ENCODE data around the gene RNU1-2.
A peak's percentile ranks its signal among the peaks of the same experiment; 100 is the strongest.
"Not testable (repeated sequence)": the region's sequence is repeated elsewhere in the genome, so short reads cannot be mapped to it uniquely, and the experiment has no call there.

The RNU1-2 gene

DNA sequence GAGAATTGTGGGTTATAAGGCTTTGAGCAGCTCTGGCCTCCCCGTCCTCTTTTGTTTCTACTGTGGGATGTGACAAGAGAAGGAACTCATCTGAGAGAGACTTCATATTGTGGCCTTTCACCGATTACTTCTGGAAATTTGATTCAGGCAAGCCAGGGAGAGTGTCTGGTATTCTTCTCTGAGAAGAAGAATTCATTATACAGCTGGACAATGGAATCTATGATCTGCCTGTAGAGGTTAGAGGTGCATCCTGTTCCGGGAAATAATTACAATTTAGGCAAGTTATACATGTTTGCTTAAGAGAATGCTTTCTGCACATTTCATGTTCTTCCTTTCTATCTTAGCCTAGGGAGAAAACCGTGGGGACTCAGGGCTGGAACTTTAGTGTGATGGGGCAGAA lies 12.8 kb upstream of the RNU1-2 start:
- POLR2A ChIA-PET (ENCODE audit: low non-redundant PET) = no interaction called here
- no peak for DNase-seq (ENCODE audit: low spot score)
- TF ChIP-seq, protein P1, sequence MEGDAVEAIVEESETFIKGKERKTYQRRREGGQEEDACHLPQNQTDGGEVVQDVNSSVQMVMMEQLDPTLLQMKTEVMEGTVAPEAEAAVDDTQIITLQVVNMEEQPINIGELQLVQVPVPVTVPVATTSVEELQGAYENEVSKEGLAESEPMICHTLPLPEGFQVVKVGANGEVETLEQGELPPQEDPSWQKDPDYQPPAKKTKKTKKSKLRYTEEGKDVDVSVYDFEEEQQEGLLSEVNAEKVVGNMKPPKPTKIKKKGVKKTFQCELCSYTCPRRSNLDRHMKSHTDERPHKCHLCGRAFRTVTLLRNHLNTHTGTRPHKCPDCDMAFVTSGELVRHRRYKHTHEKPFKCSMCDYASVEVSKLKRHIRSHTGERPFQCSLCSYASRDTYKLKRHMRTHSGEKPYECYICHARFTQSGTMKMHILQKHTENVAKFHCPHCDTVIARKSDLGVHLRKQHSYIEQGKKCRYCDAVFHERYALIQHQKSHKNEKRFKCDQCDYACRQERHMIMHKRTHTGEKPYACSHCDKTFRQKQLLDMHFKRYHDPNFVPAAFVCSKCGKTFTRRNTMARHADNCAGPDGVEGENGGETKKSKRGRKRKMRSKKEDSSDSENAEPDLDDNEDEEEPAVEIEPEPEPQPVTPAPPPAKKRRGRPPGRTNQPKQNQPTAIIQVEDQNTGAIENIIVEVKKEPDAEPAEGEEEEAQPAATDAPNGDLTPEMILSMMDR (conservative IDR thresholded peaks at IDR 0.05; ENCODE audit: low read depth) = no peak
- H3K27ac ChIP-seq = no peak overlapping the region
- CTCF ChIA-PET = interaction anchor here (0.5 to 1.4 kb wide), 2 partner anchors 27 to 167 kb away, joined by 4 read pairs; no protein-coding TSS in a partner anchor

DNA sequence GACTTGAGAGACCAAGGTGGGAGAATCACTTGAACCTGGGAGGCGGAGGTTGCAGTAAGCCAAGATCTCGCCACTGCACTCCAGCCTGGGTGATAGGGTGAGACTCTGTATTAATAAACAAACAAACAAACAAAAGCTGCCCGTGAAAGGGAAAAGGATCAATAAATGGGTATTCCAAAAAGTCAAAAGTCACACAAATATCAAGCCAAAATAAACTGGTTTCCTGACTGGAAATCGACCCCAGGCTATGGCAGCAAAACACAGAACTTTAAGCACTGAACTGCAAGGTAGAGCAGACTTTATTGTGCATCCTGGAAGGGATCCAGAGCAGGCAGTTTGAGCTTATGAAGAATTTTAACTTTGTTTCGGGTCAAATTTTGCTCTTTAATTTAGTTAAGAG lies 11.3 kb upstream of the RNU1-2 start:
- CTCF ChIA-PET = interaction anchor here (0.7 kb wide), 1 partner anchor 279 kb away, joined by 3 read pairs; no protein-coding TSS in a partner anchor
- DNase-seq (ENCODE audit: low spot score); POLR2A ChIA-PET (ENCODE audit: low non-redundant PET); H3K27ac ChIP-seq: not testable (repeated sequence)

DNA sequence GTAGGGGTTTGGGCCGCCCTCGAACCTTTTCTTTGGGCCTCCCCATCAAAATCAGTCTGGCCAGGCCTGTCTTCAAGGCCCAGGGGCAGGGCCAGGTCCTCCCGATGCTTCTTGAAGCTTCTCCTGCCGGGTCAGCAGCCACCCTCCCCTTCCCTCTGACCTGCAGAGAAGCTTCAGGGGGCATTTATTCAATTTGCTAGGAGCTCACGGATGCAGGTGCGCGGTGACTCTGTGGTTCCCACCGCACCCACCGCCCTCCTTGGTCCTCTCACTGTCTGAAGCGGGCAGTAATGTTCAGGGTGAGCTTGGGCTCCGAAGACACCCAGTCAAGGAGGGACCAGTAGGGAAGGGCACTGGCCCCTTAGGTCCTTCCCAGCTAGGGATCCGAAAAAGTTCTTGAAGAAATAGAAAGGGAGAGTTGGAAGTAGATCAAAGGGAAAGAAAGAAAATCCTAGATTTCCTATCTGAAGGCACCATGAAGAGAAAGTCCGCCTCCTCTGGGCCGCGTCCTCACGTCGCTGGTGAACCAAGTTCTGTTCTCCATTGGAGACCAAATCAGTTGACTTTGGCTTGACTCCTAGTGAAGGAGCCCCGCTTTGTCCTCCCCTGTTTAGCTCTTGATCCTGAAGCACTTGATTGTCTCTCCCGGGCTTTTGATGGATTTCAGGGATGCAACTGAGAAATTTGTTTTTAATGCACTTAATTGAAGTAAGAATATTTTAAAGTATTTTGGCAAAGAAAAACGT lies 8.7 kb upstream of the RNU1-2 start:
- CTCF ChIA-PET = interaction anchor here (0.7 kb wide), 1 partner anchor 179 kb away, joined by 3 read pairs; no protein-coding TSS in a partner anchor
- no peak overlapping the region for H3K27ac ChIP-seq
- POLR2A ChIA-PET (ENCODE audit: low non-redundant PET) = no interaction called here
- DNase-seq (ENCODE audit: low spot score) = no peak
- TF ChIP-seq, protein P1 (conservative IDR thresholded peaks at IDR 0.05; ENCODE audit: low read depth) = no peak

DNA sequence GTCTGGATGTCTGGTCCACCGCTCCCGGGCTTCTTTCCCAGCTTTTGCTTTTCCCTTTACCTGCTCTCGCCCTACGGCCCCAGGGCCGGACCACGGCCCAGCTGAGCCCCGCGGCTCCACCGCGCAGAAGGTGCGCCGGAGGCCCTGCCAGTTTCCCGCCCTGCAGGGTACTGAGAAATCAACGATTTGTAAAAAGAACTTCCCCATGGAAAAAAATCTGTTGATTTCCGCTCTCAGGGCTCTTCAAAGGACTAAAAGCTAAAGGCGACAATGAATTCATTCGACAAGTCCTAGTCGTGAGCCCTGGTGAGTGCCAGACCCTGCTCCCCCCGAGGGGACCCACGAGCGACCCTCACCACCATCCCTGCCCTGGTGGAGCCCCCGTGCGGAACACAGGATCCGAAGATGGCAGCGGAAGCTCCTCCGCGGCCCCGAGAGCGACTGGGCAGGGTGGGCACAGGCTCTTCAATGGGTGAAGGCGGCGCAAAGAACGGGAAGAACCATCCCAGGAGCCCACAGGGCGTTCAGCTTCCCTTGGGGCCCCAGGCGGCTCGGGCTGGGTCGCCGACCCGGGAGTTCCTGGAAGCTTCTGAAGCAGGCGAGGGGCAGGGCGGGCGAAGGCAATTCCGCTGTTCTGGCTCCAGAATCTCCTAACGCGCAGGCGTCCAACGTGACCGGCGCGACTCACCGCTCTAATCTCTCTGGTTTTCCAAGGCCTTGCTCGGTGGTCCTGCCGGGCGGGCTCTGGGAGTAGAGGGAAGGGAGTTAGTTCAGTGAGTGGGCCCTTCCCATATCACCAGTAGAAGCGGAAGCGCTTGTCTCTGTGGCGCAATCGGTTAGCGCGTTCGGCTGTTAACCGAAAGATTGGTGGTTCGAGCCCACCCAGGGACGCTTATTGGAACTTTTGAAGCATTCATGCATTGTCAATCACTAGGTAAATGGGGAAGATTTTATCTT lies 6.6 kb upstream of the RNU1-2 start:
- TF ChIP-seq, protein P1 (conservative IDR thresholded peaks at IDR 0.05; ENCODE audit: low read depth) = no peak
- ChIA-PET POLR2A (ENCODE audit: low non-redundant PET) (no interaction called here), CTCF (interaction anchor here (0.6 kb wide), 1 partner anchor 268 kb away, joined by 3 read pairs; no protein-coding TSS in a partner anchor)
- H3K27ac ChIP-seq = peak overlapping the region; percentile 81
- DNase-seq (ENCODE audit: low spot score) = peak; percentile 71

DNA sequence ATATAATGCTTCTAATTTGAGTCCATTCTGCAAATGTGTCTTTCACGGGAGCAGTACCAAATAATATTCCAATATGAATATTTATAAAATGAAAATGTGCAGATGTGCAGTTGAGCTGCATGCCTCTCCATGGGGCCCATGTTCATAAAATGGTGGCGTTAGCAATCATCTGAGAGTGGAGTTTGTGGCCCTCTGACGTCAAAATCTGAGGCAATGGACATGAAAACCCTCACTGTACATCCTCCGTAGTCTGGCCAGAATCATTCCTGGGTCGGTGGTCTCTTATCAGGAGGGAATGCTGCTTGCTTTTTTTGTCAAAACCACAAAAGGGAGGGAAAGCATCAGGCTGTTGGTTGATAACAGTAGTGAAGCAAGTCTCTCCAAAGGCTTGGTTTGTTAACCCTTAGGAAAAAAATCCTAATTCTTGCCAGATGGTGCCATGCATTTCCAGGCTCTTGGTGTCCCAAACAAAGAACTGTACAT lies 5.2 kb upstream of the RNU1-2 start:
- DNase-seq (ENCODE audit: low spot score); CTCF ChIA-PET; POLR2A ChIA-PET (ENCODE audit: low non-redundant PET); H3K27ac ChIP-seq: not testable (repeated sequence)

DNA sequence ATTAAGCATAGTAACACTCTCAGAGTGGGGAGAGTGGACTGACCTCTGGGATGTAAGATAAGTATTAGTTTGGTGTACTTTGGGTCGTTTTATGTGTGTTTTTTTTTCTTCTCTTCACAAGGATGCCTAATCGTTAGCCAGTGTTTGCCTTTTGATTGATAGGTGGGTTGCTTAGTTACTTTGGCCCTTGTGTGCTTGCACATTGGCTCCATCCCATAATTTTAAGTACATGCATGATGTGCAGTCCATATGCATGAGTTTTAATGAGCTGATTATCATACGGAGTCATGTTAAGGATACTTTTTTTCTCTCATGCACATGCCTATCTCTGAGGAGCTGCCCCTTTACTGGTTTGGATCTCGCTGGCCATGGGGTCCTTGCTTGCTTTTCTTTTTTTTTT lies 4.7 kb upstream of the RNU1-2 start:
- DNase-seq (ENCODE audit: low spot score); H3K27ac ChIP-seq; POLR2A ChIA-PET (ENCODE audit: low non-redundant PET); CTCF ChIA-PET: not testable (repeated sequence)

DNA sequence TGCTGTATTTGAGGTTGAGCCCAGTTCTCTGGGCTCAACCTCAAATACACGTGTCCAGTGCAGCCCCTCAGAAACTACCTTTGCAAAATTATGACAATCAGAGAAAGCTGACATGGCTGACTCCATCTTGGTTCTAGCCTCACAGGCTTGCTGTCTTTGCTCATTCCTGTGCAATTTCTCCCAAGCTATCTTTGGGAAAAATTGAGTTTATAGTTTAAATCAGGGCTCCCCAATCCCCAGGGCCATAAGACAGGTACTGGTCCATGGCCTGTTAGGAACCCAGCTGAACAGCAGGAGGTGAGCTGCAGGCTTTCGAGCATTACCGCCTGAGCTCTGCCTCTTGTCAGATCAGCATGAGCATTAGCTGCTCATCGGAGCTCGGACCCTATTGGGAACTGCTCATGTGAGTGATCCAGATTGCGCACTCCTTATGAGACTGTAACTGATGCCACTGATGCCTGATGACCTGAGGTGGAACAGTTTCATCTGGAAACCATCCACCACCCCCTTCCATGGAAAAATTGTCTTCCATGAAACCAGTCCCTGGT lies 2.7 kb upstream of the RNU1-2 start:
- CTCF ChIA-PET = interaction anchor here (0.6 kb wide), 2 partner anchors 178 to 184 kb away, joined by 3 read pairs; no protein-coding TSS in a partner anchor
- H3K27ac ChIP-seq; DNase-seq (ENCODE audit: low spot score); POLR2A ChIA-PET (ENCODE audit: low non-redundant PET): not testable (repeated sequence)

DNA sequence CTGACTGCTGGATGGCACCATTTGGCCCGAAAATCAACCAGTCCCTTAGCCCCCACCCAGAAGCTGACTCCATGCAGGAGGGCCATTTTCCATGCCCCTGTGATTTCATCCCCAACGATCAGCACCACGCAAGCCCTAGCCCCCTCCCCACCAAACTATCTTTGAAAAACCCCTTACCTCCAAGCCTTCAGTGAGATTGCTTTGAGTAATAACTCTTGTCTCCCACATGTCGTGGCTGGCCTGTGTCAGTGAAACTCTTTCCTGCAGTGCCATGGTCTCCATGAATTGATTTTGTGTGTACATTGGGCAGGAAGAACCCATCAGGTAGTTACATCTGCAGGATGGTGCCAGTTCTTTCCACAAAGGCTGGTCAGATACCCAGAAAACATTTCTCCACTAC lies 2.0 kb upstream of the RNU1-2 start:
- POLR2A ChIA-PET (ENCODE audit: low non-redundant PET); DNase-seq (ENCODE audit: low spot score); CTCF ChIA-PET; H3K27ac ChIP-seq: not testable (repeated sequence)

DNA sequence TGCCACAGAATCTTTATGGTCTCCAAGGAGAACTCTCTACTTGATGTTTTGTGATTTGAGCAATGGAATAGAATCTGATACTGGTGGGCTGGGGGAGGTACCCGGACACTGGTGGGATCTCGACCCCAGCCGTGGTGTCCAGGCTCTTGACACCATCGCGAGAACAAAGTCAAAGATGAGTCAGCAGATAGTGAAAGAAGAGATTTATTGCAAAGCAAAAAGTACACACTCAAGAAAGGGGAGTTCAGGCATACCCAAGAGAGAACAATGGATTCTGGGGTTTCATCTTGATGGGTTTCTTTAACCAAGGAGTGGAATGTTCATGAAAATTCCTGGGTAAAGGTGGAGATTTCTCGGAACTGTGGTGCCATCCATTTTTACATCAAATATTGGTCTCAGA lies 1.4 kb upstream of the RNU1-2 start:
- POLR2A ChIA-PET (ENCODE audit: low non-redundant PET) = not testable (repeated sequence)

DNA sequence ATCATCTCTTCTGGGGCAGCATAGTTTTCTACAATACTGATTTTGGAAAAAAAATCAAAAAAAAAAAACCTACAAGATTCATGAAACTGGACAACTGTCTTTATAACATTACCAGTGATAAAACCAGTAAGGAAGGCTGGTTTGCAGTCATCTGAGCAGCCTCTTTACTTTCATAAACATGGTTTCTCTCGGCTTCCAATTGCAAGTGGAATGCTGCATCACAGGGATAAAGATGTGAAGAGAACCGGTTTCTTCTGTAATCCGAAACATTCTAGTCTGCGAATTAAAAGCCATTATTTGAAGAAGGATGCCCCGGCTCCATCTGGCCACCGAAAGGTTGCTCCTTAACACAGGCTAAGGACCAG lies 565 bp upstream of the RNU1-2 start:
- DNase-seq (ENCODE audit: low spot score); CTCF ChIA-PET: not testable (repeated sequence)
- peak overlapping the region; percentile 85 for H3K27ac ChIP-seq
- POLR2A ChIA-PET (ENCODE audit: low non-redundant PET) = interaction anchor here (1.0 kb wide), 1 partner anchor 10 kb away, joined by 3 read pairs; no protein-coding TSS in a partner anchor

More for the DNA sequence above, 1.4 kb upstream of the RNU1-2 start:
- CTCF ChIA-PET; DNase-seq (ENCODE audit: low spot score); H3K27ac ChIP-seq: not testable (repeated sequence)

DNA sequence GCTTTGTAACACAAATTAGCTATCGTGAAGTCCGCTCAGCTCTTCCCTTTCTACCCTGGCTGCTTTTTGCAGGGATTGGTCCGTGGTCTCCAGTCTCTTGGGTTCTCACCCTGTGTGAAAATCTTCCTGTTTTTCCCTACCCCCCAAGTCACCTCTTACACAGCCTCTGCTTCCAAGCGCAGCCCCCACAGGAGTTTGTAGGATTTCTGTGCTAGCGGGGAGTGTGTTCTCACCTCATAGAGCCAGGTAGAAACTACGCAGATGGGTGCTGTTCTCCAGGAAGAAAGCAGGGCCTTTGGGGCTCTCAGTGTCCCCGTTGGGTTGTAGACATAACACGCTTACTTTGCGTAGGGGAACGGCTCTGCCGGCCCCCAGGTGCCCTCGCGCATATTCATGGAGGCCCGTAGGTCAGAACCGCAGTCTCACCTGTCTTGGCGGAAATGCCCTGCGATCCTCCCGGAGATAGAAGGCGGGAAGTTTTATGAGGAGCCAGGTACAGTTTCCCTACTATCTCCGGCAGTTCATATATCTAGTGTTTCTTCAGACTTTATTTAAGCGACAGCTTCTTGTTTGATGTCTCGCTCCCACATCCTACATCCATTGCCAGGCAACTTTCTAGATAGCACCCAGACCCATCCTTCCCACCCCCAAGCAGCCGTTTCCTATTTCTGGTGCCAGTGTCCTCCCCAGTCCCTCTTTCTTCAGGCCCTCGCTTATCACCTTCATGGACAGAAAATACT lies 706 bp downstream of the RNU1-2 start:
- POLR2A ChIA-PET (ENCODE audit: low non-redundant PET) = not testable (repeated sequence)
- CTCF ChIA-PET = interaction anchor here (1.2 kb wide), 1 partner anchor 9 kb away, joined by 3 read pairs; no protein-coding TSS in a partner anchor
- H3K27ac ChIP-seq = peak overlapping the region; percentile 85
- DNase-seq (ENCODE audit: low spot score) = peak; percentile 50

DNA sequence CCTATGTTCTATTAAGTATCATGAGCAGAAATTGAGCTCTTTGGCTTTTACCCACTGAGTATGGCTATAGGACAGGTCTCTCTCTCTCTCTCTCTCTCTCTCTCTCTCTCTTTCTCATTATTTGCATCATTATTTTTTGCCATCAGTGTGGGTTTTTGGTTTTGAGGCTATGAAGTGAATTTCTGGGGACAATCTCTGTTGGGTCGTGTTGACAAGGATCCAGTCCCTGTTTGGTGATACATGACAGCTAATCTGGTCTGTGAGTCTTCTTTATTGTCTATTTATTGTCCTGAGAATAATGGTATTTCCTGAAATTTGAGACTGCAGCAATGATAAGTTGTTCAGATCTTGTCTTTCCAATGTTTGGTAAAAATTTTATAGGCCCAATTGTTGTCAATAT lies 1.9 kb downstream of the RNU1-2 start:
- CTCF ChIA-PET; DNase-seq (ENCODE audit: low spot score); POLR2A ChIA-PET (ENCODE audit: low non-redundant PET); H3K27ac ChIP-seq: not testable (repeated sequence)
